Stomach (tissue), 4 donors: Measurements from ENCODE around the gene CLCNKB.

Experiments
- EP300 ChIP-seq: sonication (generic); formaldehyde crosslinking; IDR thresholded peaks from one replicate; pipeline ENCODE4 v1.6.1; 2017; ENCODE audit warnings: antibody characterized with exemption
- POLR2A ChIP-seq, 4 donors: fragments of 450-650 bp; IDR thresholded peaks; one replicate each; pipeline ENCODE4 v1.6.1; 2016; ENCODE audit warnings: antibody characterized with exemption in 4 of 4, control low read depth in 2 of 4, mild to moderate bottlenecking in 1 of 4, moderate library complexity in 1 of 4
- TF ChIP-seq, protein P1 (sequence below), 7 experiments: fragments of 450-650 bp in 4 of 7; fragments of 200-600 bp in 3 of 7; sonication (generic) in 3 of 7; IDR thresholded peaks; one replicate each; pipeline ENCODE4 v1.5.1; 2016 to 2019; ENCODE audit warnings: antibody characterized with exemption in 7 of 7, control low read depth in 2 of 7, mild to moderate bottlenecking in 1 of 7

DNA sequence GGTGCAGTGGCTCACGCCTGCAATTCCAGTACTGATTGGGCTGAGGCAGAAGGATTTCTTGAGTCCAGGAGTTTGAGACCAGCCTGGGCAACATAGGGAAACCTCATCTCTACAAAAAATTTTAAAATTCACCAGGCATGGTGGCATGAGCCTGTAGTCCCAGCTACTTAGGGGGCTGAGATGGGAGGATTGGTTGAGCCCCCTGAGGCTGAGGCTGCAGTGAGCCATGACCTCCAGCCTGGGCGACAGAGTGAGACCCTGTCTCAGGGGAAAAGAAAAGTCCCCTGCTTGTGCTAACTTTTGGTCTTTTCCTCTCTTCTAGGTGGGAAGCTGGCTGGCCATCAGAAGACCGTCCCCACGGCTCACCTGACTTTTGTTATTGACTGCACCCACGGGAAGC lies 38.0 kb upstream of the CLCNKB start:
- TF ChIP-seq, protein P1, sequence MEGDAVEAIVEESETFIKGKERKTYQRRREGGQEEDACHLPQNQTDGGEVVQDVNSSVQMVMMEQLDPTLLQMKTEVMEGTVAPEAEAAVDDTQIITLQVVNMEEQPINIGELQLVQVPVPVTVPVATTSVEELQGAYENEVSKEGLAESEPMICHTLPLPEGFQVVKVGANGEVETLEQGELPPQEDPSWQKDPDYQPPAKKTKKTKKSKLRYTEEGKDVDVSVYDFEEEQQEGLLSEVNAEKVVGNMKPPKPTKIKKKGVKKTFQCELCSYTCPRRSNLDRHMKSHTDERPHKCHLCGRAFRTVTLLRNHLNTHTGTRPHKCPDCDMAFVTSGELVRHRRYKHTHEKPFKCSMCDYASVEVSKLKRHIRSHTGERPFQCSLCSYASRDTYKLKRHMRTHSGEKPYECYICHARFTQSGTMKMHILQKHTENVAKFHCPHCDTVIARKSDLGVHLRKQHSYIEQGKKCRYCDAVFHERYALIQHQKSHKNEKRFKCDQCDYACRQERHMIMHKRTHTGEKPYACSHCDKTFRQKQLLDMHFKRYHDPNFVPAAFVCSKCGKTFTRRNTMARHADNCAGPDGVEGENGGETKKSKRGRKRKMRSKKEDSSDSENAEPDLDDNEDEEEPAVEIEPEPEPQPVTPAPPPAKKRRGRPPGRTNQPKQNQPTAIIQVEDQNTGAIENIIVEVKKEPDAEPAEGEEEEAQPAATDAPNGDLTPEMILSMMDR (IDR thresholded peaks at IDR 0.05), result no peak
- TF ChIP-seq POLR2A (IDR thresholded peaks at IDR 0.05) (no peak), EP300 (no peak)
